SK-N-MC (cell line): ENCODE measurements around the gene CSRP3.

ENCODE experiments used
- EZH2 ChIP-seq: fragments of 200-600 bp; sonication (generic); IDR thresholded peaks from one replicate; pipeline ENCODE4 v1.6.1; 2017; ENCODE audit warnings: antibody characterized with exemption
- FOXP2 ChIP-seq: optimal IDR thresholded peaks from 2 replicates; pipeline ENCODE3; 2011; ENCODE audit warnings: mild to moderate bottlenecking, moderate library complexity; ENCODE audit not compliant: insufficient read depth; ENCODE audit errors: extremely low read length, control extremely low read depth
- POLR2AphosphoS5 ChIP-seq: IDR thresholded peaks from 2 replicates; pipeline ENCODE4 v1.6.1; 2012; ENCODE audit warnings: mild to moderate bottlenecking, low read depth, low read length, borderline replicate concordance

DNA sequence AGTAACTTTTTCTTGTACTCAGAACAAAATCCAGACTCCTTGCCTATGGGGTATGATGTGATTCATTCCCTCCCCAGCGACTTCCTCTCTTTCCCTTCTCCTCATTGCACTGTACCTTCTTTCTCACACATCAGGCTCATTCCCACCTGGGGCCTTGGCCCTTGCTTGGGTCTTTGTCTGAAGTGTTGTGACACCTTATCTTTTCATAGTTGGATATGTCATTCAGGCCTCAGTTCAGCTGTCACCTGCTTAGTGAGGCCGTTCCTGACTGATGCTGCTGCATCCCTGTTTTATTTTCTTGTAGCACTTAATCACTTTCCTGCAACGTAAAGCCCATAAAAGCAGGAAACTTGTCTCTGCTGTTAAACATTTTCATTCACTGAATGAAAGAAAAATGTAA is 44.9 kb downstream of the CSRP3 start:
- TF ChIP-seq EZH2, result no peak
- no peak for TF ChIP-seq POLR2AphosphoS5
- no peak for TF ChIP-seq FOXP2
